ENCODE measurements around the gene ARHGAP1.

- TF ChIP-seq CTCF (IDR thresholded peaks at IDR 0.05) (no peak), ZFX (IDR thresholded peaks at IDR 0.05; ENCODE audit: borderline replicate concordance) (no peak)
Measured at GRCh38 chr11:46659908-46660307, 40.5 kb downstream of the ARHGAP1 start.
